Measurements from ENCODE around the gene AKAP6.

Gene AKAP6

GRCh38 chr14:32726516-32726915 is 397.4 kb downstream of the AKAP6 start:
- Histone ChIP-seq H3K36me3 (ENCODE audit: control insufficient read depth, low read length) (no peaks in the 10 kb centered on the region), H4K20me1 (ENCODE audit: control insufficient read depth, insufficient read depth, low read depth, low read length) (no peaks in the 10 kb centered on the region), H3K27ac (ENCODE audit: low read depth, low read length) (no peak overlapping the region), H3K4me3 (ENCODE audit: low read length) (no peak overlapping the region), H3K4me2 (ENCODE audit: low read length) (no peak overlapping the region), H3K27me3 (ENCODE audit: control insufficient read depth, low read length) (no peaks in the 10 kb centered on the region), H3F3A (ENCODE audit: control insufficient read depth, insufficient read depth) (no peaks in the 10 kb centered on the region), H3K9me3 (ENCODE audit: control insufficient read depth, insufficient read depth, low read length) (no peaks in the 10 kb centered on the region), H3K9me2 (replicated peaks; ENCODE audit: control insufficient read depth, low read length) (no peaks in the 10 kb centered on the region), H3K4me1 (ENCODE audit: control insufficient read depth, low read length) (no peaks in the 10 kb centered on the region), H3K79me2 (ENCODE audit: control insufficient read depth, low read length) (no peaks in the 10 kb centered on the region)
- TF ChIP-seq EZH2phosphoT487 (IDR thresholded peaks at IDR 0.05; ENCODE audit: borderline replicate concordance, low read length) (no peak), CTCF (IDR thresholded peaks at IDR 0.05; ENCODE audit: low read depth, low read length, poor library complexity, severe bottlenecking) (no peak)

GRCh38 chr14:32727832-32728231 is 398.7 kb downstream of the AKAP6 start:
- Histone ChIP-seq H3K4me3 (ENCODE audit: low read length) (no peak overlapping the region), H3K36me3 (ENCODE audit: control insufficient read depth, low read length) (no peaks in the 10 kb centered on the region), H4K20me1 (ENCODE audit: control insufficient read depth, insufficient read depth, low read depth, low read length) (no peaks in the 10 kb centered on the region), H3K79me2 (ENCODE audit: control insufficient read depth, low read length) (no peaks in the 10 kb centered on the region), H3K9me3 (ENCODE audit: control insufficient read depth, insufficient read depth, low read length) (no peaks in the 10 kb centered on the region), H3K27ac (ENCODE audit: low read depth, low read length) (no peak overlapping the region), H3K27me3 (ENCODE audit: control insufficient read depth, low read length) (no peaks in the 10 kb centered on the region), H3K4me2 (ENCODE audit: low read length) (no peak overlapping the region), H3F3A (ENCODE audit: control insufficient read depth, insufficient read depth) (no peaks in the 10 kb centered on the region), H3K9me2 (replicated peaks; ENCODE audit: control insufficient read depth, low read length) (no peaks in the 10 kb centered on the region), H3K4me1 (ENCODE audit: control insufficient read depth, low read length) (no peaks in the 10 kb centered on the region)
- TF ChIP-seq CTCF (IDR thresholded peaks at IDR 0.05; ENCODE audit: low read depth, low read length, poor library complexity, severe bottlenecking) (no peak), EZH2phosphoT487 (IDR thresholded peaks at IDR 0.05; ENCODE audit: borderline replicate concordance, low read length) (no peak)

- Histone ChIP-seq H3K4me1 (ENCODE audit: control insufficient read depth, low read length) (no peaks in the 10 kb centered on the region), H4K20me1 (ENCODE audit: control insufficient read depth, insufficient read depth, low read depth, low read length) (no peaks in the 10 kb centered on the region), H3K79me2 (ENCODE audit: control insufficient read depth, low read length) (no peaks in the 10 kb centered on the region), H3F3A (ENCODE audit: control insufficient read depth, insufficient read depth) (no peaks in the 10 kb centered on the region), H3K27me3 (ENCODE audit: control insufficient read depth, low read length) (no peaks in the 10 kb centered on the region), H3K9me3 (ENCODE audit: control insufficient read depth, insufficient read depth, low read length) (no peaks in the 10 kb centered on the region), H3K4me3 (ENCODE audit: low read length) (no peak overlapping the region), H3K27ac (ENCODE audit: low read depth, low read length) (no peak overlapping the region), H3K36me3 (ENCODE audit: control insufficient read depth, low read length) (no peaks in the 10 kb centered on the region), H3K9me2 (replicated peaks; ENCODE audit: control insufficient read depth, low read length) (no peaks in the 10 kb centered on the region), H3K4me2 (ENCODE audit: low read length) (no peak overlapping the region)
- TF ChIP-seq CTCF (IDR thresholded peaks at IDR 0.05; ENCODE audit: low read depth, low read length, poor library complexity, severe bottlenecking) (no peak), EZH2phosphoT487 (IDR thresholded peaks at IDR 0.05; ENCODE audit: borderline replicate concordance, low read length) (no peak)
Observed at GRCh38 chr14:32728526-32728925, 399.4 kb downstream of the AKAP6 start.

GRCh38 chr14:32728976-32729375 is 399.9 kb downstream of the AKAP6 start:
- Histone ChIP-seq H3K27ac (ENCODE audit: low read depth, low read length) (no peak overlapping the region), H3K4me1 (ENCODE audit: control insufficient read depth, low read length) (no peaks in the 10 kb centered on the region)

More at GRCh38 chr14:32728976-32729375, 399.9 kb downstream of the AKAP6 start:
- no peak for TF ChIP-seq EZH2phosphoT487 (IDR thresholded peaks at IDR 0.05; ENCODE audit: borderline replicate concordance, low read length)
- TF ChIP-seq CTCF (IDR thresholded peaks at IDR 0.05; ENCODE audit: low read depth, low read length, poor library complexity, severe bottlenecking): no peak
- no peak overlapping the region for H3K4me2 ChIP-seq (ENCODE audit: low read length)
- no peaks in the 10 kb centered on the region for H4K20me1 ChIP-seq (ENCODE audit: control insufficient read depth, insufficient read depth, low read depth, low read length)
- H3K36me3 ChIP-seq (ENCODE audit: control insufficient read depth, low read length): no peaks in the 10 kb centered on the region
- no peaks in the 10 kb centered on the region for H3K9me2 ChIP-seq (replicated peaks; ENCODE audit: control insufficient read depth, low read length)
- no peaks in the 10 kb centered on the region for H3K79me2 ChIP-seq (ENCODE audit: control insufficient read depth, low read length)
- no peaks in the 10 kb centered on the region for H3F3A ChIP-seq (ENCODE audit: control insufficient read depth, insufficient read depth)
- no peaks in the 10 kb centered on the region for H3K9me3 ChIP-seq (ENCODE audit: control insufficient read depth, insufficient read depth, low read length)
- no peak overlapping the region for H3K4me3 ChIP-seq (ENCODE audit: low read length)
- no peaks in the 10 kb centered on the region for H3K27me3 ChIP-seq (ENCODE audit: control insufficient read depth, low read length)
